T-cell (primary cell): ENCODE measurements around the gene CHAD. TPM values are rescaled to one million over a fixed set of nuclear protein-coding genes. Genes with fewer than 3 reads are reported as not detected.
"Not testable (repeated sequence)": the region's sequence is repeated elsewhere in the genome, so short reads cannot be mapped to it uniquely, and the experiment has no call there.

ENCODE experiments used
- ATAC-seq, 4 experiments: fragments of 200-7000 bp in 3 of 4; fragments of 150-1000 bp in 1 of 4; cut with Tn5 transposase; replicated peaks in 1 of 4; 1 replicate in 3 of 4; 2 replicates in 1 of 4; pipeline ENCODE4 v1.10.0; 2021; ENCODE audit warnings: moderate library complexity in 3 of 4, mild to moderate bottlenecking in 2 of 4, moderate number of reproducible peaks in 1 of 4
- CTCF ChIA-PET, 2 donors: fragments of 300-600 bp; sonication (Branson Sonifier 250); formaldehyde crosslinking; loops; one replicate each; lab custom pipeline; 2022; ENCODE audit warnings: antibody characterized with exemption in 2 of 2; lab: Charles Lee
- POLR2A ChIA-PET, 2 donors: fragments of 300-600 bp; sonication (Branson Sonifier 250); formaldehyde crosslinking; loops; one replicate each; lab custom pipeline; 2022; ENCODE audit warnings: antibody characterized with exemption in 2 of 2; lab: Charles Lee
- DNase-seq, 35 experiments: peaks; one replicate each; pipeline versions ENCODE4 v3.0.0 to v3.0.0-alpha.2; 2013 to 2023
- H3K27ac ChIP-seq: one replicate; pipeline ENCODE4 v1.5.1; 2013; ENCODE audit warnings: low read length
- H3K27me3 ChIP-seq, 2 experiments: replicated peaks in 1 of 2; 1 replicate in 1 of 2; 2 replicates in 1 of 2; pipeline versions ENCODE4 v1.6.1 to v1.7.0; 2013; ENCODE audit warnings: low read length in 1 of 2, mixed read lengths in 1 of 2; ENCODE audit not compliant: control insufficient read depth in 2 of 2, insufficient read depth in 2 of 2; ENCODE audit errors: extremely low read depth in 1 of 2
- H3K36me3 ChIP-seq, 2 donors: 1 replicate in 1 of 2; 2 replicates in 1 of 2; pipeline versions ENCODE4 v1.6.1 to v1.7.0; 2013; ENCODE audit warnings: low read length in 1 of 2; ENCODE audit not compliant: control insufficient read depth in 2 of 2, insufficient read depth in 1 of 2; ENCODE audit errors: extremely low read depth in 1 of 2
- H3K4me1 ChIP-seq, 2 experiments: 1 replicate in 1 of 2; 2 replicates in 1 of 2; pipeline versions ENCODE4 v1.6.1 to v1.7.0; 2013; ENCODE audit warnings: low read length in 2 of 2, mixed read lengths in 1 of 2; ENCODE audit not compliant: insufficient read depth in 2 of 2, control insufficient read depth in 1 of 2; ENCODE audit errors: extremely low read depth in 1 of 2
- H3K4me3 ChIP-seq, 2 donors: 1 replicate in 1 of 2; 2 replicates in 1 of 2; pipeline versions ENCODE4 v1.5.1 to v1.7.0; 2013; ENCODE audit warnings: mild to moderate bottlenecking in 2 of 2, low read length in 1 of 2, moderate library complexity in 1 of 2; ENCODE audit not compliant: control insufficient read depth in 1 of 2; ENCODE audit errors: extremely low read depth in 1 of 2
- H3K9me3 ChIP-seq: 2 replicates; pipeline ENCODE4 v1.7.0; 2013
- H3K27ac Mint-ChIP-seq, 2 donors: one replicate each; pipeline ENCODE4 v1.8.0; 2020 to 2021; ENCODE audit warnings: mild to moderate bottlenecking in 2 of 2, mixed read lengths in 2 of 2
- H3K27me3 Mint-ChIP-seq, 2 donors: one replicate each; pipeline ENCODE4 v1.8.0; 2021 to 2022; ENCODE audit warnings: mixed read lengths in 2 of 2
- H3K36me3 Mint-ChIP-seq: one replicate; pipeline ENCODE4 v1.8.0; 2021; ENCODE audit warnings: mixed read lengths
- H3K4me1 Mint-ChIP-seq, 3 donors: one replicate each; pipeline ENCODE4 v1.8.0; 2020 to 2022; ENCODE audit warnings: mixed read lengths in 3 of 3, mild to moderate bottlenecking in 1 of 3
- H3K4me3 Mint-ChIP-seq, 3 donors: one replicate each; pipeline ENCODE4 v1.8.0; 2020 to 2022; ENCODE audit warnings: mild to moderate bottlenecking in 3 of 3, mixed read lengths in 3 of 3, moderate library complexity in 3 of 3
- H3K9me3 Mint-ChIP-seq, 3 donors: one replicate each; pipeline ENCODE4 v1.8.0; 2020 to 2022; ENCODE audit warnings: mixed read lengths in 3 of 3
- WGBS: methylation state at CpG from one replicate; pipeline ENCODE4 v1.1.5; 2013; ENCODE audit warnings: missing lambda C conversion rate; ENCODE audit not compliant: insufficient coverage; 5-methylcytosine and 5-hydroxymethylcytosine counted together
- total RNA-seq, 35 experiments: library from RNA in 6 of 35; stranded (reverse) in 6 of 35; fragments of 120-200 nt in 1 of 35; gene quantifications; one replicate each; pipeline versions ENCODE4 v1.2.1 to v1.2.4 and lab custom pipeline; 2013 to 2026

The CHAD gene
- total RNA-seq, 5 donors from 2014 or later (not counting 1 experiment from before 2014, with no cell fraction given) = not detected

DNA sequence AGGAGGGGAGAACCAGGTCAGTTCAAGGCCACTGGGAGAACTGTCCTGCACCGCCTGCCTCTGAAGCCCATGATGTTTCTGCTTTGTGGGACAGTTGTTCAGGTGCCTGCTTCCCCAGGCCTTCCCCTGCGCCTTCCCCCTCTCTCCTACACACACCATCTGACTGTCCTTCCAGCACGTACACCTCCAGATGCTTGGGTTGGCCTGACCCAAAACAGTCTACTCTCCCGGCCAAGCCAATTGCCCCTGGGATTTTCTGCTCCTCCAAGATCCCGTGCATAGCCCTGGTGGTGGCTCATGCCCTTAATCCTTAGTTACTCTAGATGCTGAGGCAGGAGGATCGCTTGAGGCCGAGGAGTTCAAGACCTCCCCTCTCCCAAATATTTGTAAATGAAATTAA, 9.3 kb upstream of the CHAD start:
- H3K4me3 Mint-ChIP-seq = peak overlapping the region; percentile 71 to 88 (median 76)
- Histone ChIP-seq H3K9me3 (no peaks in the 10 kb centered on the region), H3K27me3 (peaks cover 0 to 14% of the 10 kb centered on the region in 2 experiments), H3K27ac (peak overlapping the region; percentile 81), H3K4me1 (peaks cover 7 to 20% of the 10 kb centered on the region in 2 experiments), H3K36me3 (peaks cover 8 to 11% of the 10 kb centered on the region in 2 donors), H3K4me3 (peak overlapping the region; percentile 43 to 95)
- DNase-seq (peak in 1 of 35 experiments; percentile 14), ATAC-seq (no peak)
- H3K27ac Mint-ChIP-seq = peak overlapping the region; percentile 94 to 96
- no peaks in the 10 kb centered on the region for H3K9me3 Mint-ChIP-seq
- ChIA-PET POLR2A (interaction anchor here (0.7 kb wide), 2 partner anchors 248 to 1915 kb away, joined by 8 to 9 read pairs; no protein-coding TSS in a partner anchor), CTCF (interaction anchor here (0.6 kb wide), 3 partner anchors 79 to 375 kb away, joined by 3 to 13 read pairs (median 7); no protein-coding TSS in a partner anchor)
- no peaks in the 10 kb centered on the region for H3K27me3 Mint-ChIP-seq
- peaks cover 25 to 29% (median 27%) of the 10 kb centered on the region in 3 donors for H3K4me1 Mint-ChIP-seq
- WGBS = 84% methylated on average over 2 of the region's 7 CpGs
- peaks cover 11% of the 10 kb centered on the region for H3K36me3 Mint-ChIP-seq

DNA sequence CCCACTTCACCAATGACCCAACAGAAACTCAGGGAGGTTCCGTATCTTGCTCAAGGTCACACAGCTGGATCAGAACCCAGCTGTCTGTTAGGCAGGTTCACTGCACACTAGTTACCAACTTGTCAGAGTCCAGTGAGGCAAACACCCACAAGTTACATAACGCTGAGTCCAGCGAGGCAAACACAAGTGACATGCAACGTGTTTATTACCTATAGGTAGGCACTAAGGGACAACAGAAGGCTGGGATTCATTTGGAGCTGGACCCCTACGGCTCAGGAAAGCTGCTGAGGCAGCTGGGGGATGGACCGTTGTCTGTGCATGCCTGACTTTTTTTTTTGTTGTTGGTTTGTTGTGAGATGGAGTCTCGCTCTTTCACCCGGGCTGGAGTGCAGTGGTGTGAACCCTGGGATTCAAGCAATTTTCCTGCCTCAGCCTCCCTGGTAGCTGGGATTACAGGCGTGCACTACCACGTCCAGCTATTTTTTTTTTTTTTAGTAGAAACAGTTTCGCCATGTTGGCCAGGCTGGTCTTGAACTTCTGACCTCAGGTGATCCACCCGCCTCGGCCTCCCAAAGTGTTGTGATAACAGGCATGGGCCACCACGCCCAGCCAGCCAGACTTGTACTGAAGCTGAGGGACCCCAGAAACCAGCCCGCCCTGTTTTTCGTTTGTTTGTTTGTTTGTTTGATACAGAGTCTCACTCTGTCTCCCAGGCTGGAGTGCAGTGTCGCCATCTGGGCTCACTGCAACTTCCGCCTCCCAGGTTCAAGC, 8.1 kb upstream of the CHAD start:
- POLR2A ChIA-PET = no interaction called here
- no peak for DNase-seq
- Histone ChIP-seq H3K27me3 (peaks cover 0 to 14% of the 10 kb centered on the region in 2 experiments), H3K4me1 (peaks cover 7 to 20% of the 10 kb centered on the region in 2 experiments), H3K27ac (no peak overlapping the region), H3K36me3 (peaks cover 2% of the 10 kb centered on the region in 2 donors), H3K9me3 (no peaks in the 10 kb centered on the region), H3K4me3 (no peak overlapping the region)
- no peak overlapping the region for H3K4me3 Mint-ChIP-seq
- H3K27ac Mint-ChIP-seq = no peak overlapping the region
- H3K9me3 Mint-ChIP-seq = no peaks in the 10 kb centered on the region
- 91% methylated on average over 15 of the region's 18 CpGs for WGBS
- H3K36me3 Mint-ChIP-seq = peaks cover 15% of the 10 kb centered on the region
- no peak for ATAC-seq
- CTCF ChIA-PET = interaction anchor here (0.6 to 0.8 kb wide), 3 partner anchors 28 to 231 kb away, joined by 3 read pairs; no protein-coding TSS in a partner anchor
- peaks cover 21 to 23% (median 22%) of the 10 kb centered on the region in 3 donors for H3K4me1 Mint-ChIP-seq
- H3K27me3 Mint-ChIP-seq = no peaks in the 10 kb centered on the region

- DNase-seq, ATAC-seq, H3K27me3 Mint-ChIP-seq, H3K9me3 Mint-ChIP-seq, H3K36me3 ChIP-seq, H3K27ac Mint-ChIP-seq, H3K4me3 ChIP-seq, H3K9me3 ChIP-seq, H3K27ac ChIP-seq, H3K4me3 Mint-ChIP-seq, POLR2A ChIA-PET: not testable (repeated sequence)
- Mint-ChIP-seq H3K36me3 (peaks cover 17% of the 10 kb centered on the region), H3K4me1 (peaks cover 21 to 23% (median 22%) of the 10 kb centered on the region in 3 donors)
- WGBS = no CpG with 5 or more reads among the region's 33 CpGs
- Histone ChIP-seq H3K27me3 (peaks cover 0 to 22% of the 10 kb centered on the region in 2 experiments), H3K4me1 (peaks cover 7 to 20% of the 10 kb centered on the region in 2 experiments)
- CTCF ChIA-PET = interaction anchor here (0.6 to 0.8 kb wide), 5 partner anchors 9 to 252 kb away, joined by 3 to 4 read pairs (median 3); no protein-coding TSS in a partner anchor
These were observed 7.3 kb upstream of the CHAD start for GRCh38 chr17:50475775-50476544.

GRCh38 chr17:50475362-50475761, 6.7 kb upstream of the CHAD start:
- Mint-ChIP-seq H3K4me1 (peaks cover 17 to 19% (median 18%) of the 10 kb centered on the region in 3 donors), H3K4me3 (no peak overlapping the region), H3K27ac (no peak overlapping the region), H3K36me3 (peaks cover 17% of the 10 kb centered on the region), H3K9me3 (no peaks in the 10 kb centered on the region), H3K27me3 (peaks cover 3 to 6% of the 10 kb centered on the region in 2 donors)
- DNase-seq (no peak), ATAC-seq (no peak)
- POLR2A ChIA-PET = no interaction called here
- Histone ChIP-seq H3K9me3 (no peaks in the 10 kb centered on the region), H3K4me1 (peaks cover 7 to 20% of the 10 kb centered on the region in 2 experiments), H3K27me3 (peaks cover 0 to 28% of the 10 kb centered on the region in 2 experiments), H3K36me3 (peaks cover 0 to 2% of the 10 kb centered on the region in 2 donors), H3K4me3 (no peak overlapping the region), H3K27ac (no peak overlapping the region)
- CTCF ChIA-PET = interaction anchor here (0.6 to 0.7 kb wide), 2 partner anchors 10 to 252 kb away, joined by 3 to 4 read pairs; no protein-coding TSS in a partner anchor
- WGBS = 90% methylated on average over 2 of the region's 4 CpGs

- H3K27me3 Mint-ChIP-seq = peaks cover 3 to 11% of the 10 kb centered on the region in 2 donors
- ChIA-PET POLR2A (no interaction called here), CTCF (no interaction called here)
- peaks cover 8 to 12% (median 10%) of the 10 kb centered on the region in 3 donors for H3K4me1 Mint-ChIP-seq
- H3K9me3 Mint-ChIP-seq = no peaks in the 10 kb centered on the region
- H3K27me3 ChIP-seq = peaks cover 0 to 36% of the 10 kb centered on the region in 2 experiments
- H3K4me3 Mint-ChIP-seq = no peak overlapping the region
- peaks cover 5 to 18% of the 10 kb centered on the region in 2 experiments for H3K4me1 ChIP-seq
- WGBS = 95% methylated on average over 4 of the region's 6 CpGs
- DNase-seq = no peak
- H3K36me3 ChIP-seq = peaks cover 0 to 2% of the 10 kb centered on the region in 2 donors
- no peak for ATAC-seq
- H3K36me3 Mint-ChIP-seq = peaks cover 17% of the 10 kb centered on the region
- H3K4me3 ChIP-seq = no peak overlapping the region
- no peak overlapping the region for H3K27ac ChIP-seq
- no peaks in the 10 kb centered on the region for H3K9me3 ChIP-seq
- H3K27ac Mint-ChIP-seq = no peak overlapping the region
These were observed 5.8 kb upstream of the CHAD start for GRCh38 chr17:50474523-50474922.

DNA sequence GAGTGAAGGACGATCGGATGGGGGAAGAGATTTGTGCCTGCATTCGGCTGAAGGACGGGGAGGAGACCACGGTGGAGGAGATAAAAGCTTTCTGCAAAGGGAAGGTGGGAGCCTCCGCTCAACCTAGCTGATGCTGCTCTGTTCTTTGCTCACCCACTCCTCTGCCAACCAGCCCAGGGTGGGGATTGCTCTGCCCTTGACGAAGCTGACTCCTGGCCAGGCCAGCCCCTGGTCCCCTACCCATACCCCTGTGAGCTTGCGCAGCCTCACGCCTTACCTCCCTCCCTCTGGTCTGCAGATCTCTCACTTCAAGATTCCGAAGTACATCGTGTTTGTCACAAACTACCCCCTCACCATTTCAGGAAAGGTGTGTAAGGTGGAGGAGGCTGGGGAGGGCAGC, 5.2 kb upstream of the CHAD start:
- Histone ChIP-seq H3K4me3 (no peak overlapping the region), H3K4me1 (peaks cover 5 to 22% of the 10 kb centered on the region in 2 experiments), H3K36me3 (peaks cover 0 to 2% of the 10 kb centered on the region in 2 donors), H3K9me3 (no peaks in the 10 kb centered on the region), H3K27ac (no peak overlapping the region), H3K27me3 (peaks cover 0 to 43% of the 10 kb centered on the region in 2 experiments)
- no peaks in the 10 kb centered on the region for H3K9me3 Mint-ChIP-seq
- H3K27me3 Mint-ChIP-seq = peaks cover 3 to 11% of the 10 kb centered on the region in 2 donors
- no peak overlapping the region for H3K27ac Mint-ChIP-seq
- DNase-seq = no peak
- no peak for ATAC-seq
- ChIA-PET POLR2A (no interaction called here), CTCF (no interaction called here)
- peaks cover 6 to 8% (median 7%) of the 10 kb centered on the region in 3 donors for H3K4me1 Mint-ChIP-seq
- WGBS = 40% methylated on average over 1 of the region's 11 CpGs
- peaks cover 17% of the 10 kb centered on the region for H3K36me3 Mint-ChIP-seq
- H3K4me3 Mint-ChIP-seq = no peak overlapping the region
